ENCODE results near the gene ST6GALNAC5. TPM values are rescaled to one million over a fixed set of nuclear protein-coding genes. Genes with fewer than 3 reads are reported as not detected.

The ST6GALNAC5 gene
- total RNA-seq, 3 donors from 2014 or later (not counting 1 experiment from before 2014, with no cell fraction given): not detected

- Mint-ChIP-seq H3K27me3 (ENCODE audit: low read depth in 2 of 2) (peaks cover 3 to 7% of the 10 kb centered on the region in 2 donors), H3K4me3 (no peak overlapping the region), H3K9me3 (no peaks in the 10 kb centered on the region), H3K36me3 (no peaks in the 10 kb centered on the region), H3K27ac (no peak overlapping the region), H3K4me1 (no peaks in the 10 kb centered on the region)
- peak; percentile 57 to 84 (median 63) for ATAC-seq
- DNase-seq: peak in 1 of 2 donors; percentile 62
- Histone ChIP-seq H3K27ac (ENCODE audit: low read length) (no peak overlapping the region), H3K27me3 (ENCODE audit: control insufficient read depth, insufficient read depth, low read length) (no peaks in the 10 kb centered on the region), H3K9me3 (ENCODE audit: control insufficient read depth, insufficient read depth, low read length) (no peaks in the 10 kb centered on the region), H3K4me1 (ENCODE audit: control insufficient read depth, insufficient read depth, low read length) (no peaks in the 10 kb centered on the region), H3K36me3 (ENCODE audit: control insufficient read depth, insufficient read depth, low read length) (no peaks in the 10 kb centered on the region), H3K4me3 (ENCODE audit: low read length) (no peak overlapping the region)
- intact Hi-C loops (cut with micrococcal nuclease): loop anchor here (5.0 kb wide), 1 partner anchor 241 kb away; no protein-coding TSS in a partner anchor
- peak; percentile 49 for TF ChIP-seq CTCF (IDR thresholded peaks at IDR 0.05)
- 88% methylated on average over 2 of the region's 2 CpGs for WGBS (ENCODE audit: insufficient coverage)
These were observed 34.0 kb downstream of the ST6GALNAC5 start for GRCh38 chr1:76901158-76901767.

GRCh38 chr1:76905876-76906595, 38.8 kb downstream of the ST6GALNAC5 start:
- H3K4me1 ChIP-seq (ENCODE audit: control insufficient read depth, insufficient read depth, low read length): no peaks in the 10 kb centered on the region
- DNase-seq (no peak), ATAC-seq (no peak)
- Mint-ChIP-seq H3K4me3 (no peak overlapping the region), H3K9me3 (no peaks in the 10 kb centered on the region), H3K36me3 (no peaks in the 10 kb centered on the region), H3K27ac (no peak overlapping the region), H3K4me1 (no peaks in the 10 kb centered on the region), H3K27me3 (ENCODE audit: low read depth in 2 of 2) (peaks cover 2 to 7% of the 10 kb centered on the region in 2 donors)
- no peak for TF ChIP-seq CTCF (IDR thresholded peaks at IDR 0.05)
- no peaks in the 10 kb centered on the region for H3K27me3 ChIP-seq (ENCODE audit: control insufficient read depth, insufficient read depth, low read length)
- no peaks in the 10 kb centered on the region for H3K9me3 ChIP-seq (ENCODE audit: control insufficient read depth, insufficient read depth, low read length)
- no peak overlapping the region for H3K27ac ChIP-seq (ENCODE audit: low read length)
- H3K4me3 ChIP-seq (ENCODE audit: low read length): no peak overlapping the region
- intact Hi-C loops (cut with micrococcal nuclease): no loop called here
- WGBS (ENCODE audit: insufficient coverage): 80% methylated on average over 4 of the region's 4 CpGs
- H3K36me3 ChIP-seq (ENCODE audit: control insufficient read depth, insufficient read depth, low read length): no peaks in the 10 kb centered on the region

- no peak for TF ChIP-seq CTCF (IDR thresholded peaks at IDR 0.05)
- Histone ChIP-seq H3K4me3 (ENCODE audit: low read length) (no peak overlapping the region), H3K9me3 (ENCODE audit: control insufficient read depth, insufficient read depth, low read length) (no peaks in the 10 kb centered on the region), H3K36me3 (ENCODE audit: control insufficient read depth, insufficient read depth, low read length) (no peaks in the 10 kb centered on the region), H3K27me3 (ENCODE audit: control insufficient read depth, insufficient read depth, low read length) (no peaks in the 10 kb centered on the region), H3K4me1 (ENCODE audit: control insufficient read depth, insufficient read depth, low read length) (no peaks in the 10 kb centered on the region), H3K27ac (ENCODE audit: low read length) (no peak overlapping the region)
- Mint-ChIP-seq H3K27ac (no peak overlapping the region), H3K4me1 (no peaks in the 10 kb centered on the region), H3K27me3 (ENCODE audit: low read depth in 2 of 2) (peaks cover 6 to 7% of the 10 kb centered on the region in 2 donors), H3K9me3 (peaks cover 0 to 5% of the 10 kb centered on the region in 2 donors), H3K4me3 (no peak overlapping the region), H3K36me3 (no peaks in the 10 kb centered on the region)
- DNase-seq (no peak), ATAC-seq (no peak)
- intact Hi-C loops (cut with micrococcal nuclease): no loop called here
- WGBS (ENCODE audit: insufficient coverage): no CpG with 5 or more reads among the region's 1 CpG
These were observed 42.0 kb downstream of the ST6GALNAC5 start for GRCh38 chr1:76909311-76909710.
